ENCODE results near the gene HLA-DRB5.

DNA sequence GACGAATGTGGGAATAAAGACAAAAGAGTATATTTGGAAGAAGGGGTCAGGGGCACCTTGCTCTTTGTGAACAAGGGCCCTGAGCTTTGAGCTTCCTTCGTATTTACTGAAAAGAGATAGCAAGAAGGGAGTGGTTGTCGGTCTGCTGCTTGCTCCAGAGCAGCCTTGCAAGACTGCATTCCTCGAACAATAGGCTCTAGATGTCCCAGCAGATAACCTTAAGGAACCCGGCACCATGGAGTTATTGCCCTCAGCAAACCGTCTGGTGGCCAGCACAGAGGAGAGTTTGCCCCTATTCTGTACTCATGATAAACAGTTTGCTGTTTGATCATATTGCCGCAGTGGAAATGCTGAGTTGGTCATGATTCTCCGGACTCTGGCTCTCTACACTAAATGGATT lies 36.9 kb upstream of the HLA-DRB5 start:
- TF ChIP-seq CTCF (IDR thresholded peaks at IDR 0.05 in 4 of 5, conservative IDR thresholded peaks at IDR 0.05 in 1 of 5) (no peak), POLR2A (IDR thresholded peaks at IDR 0.05) (no peak)

Measured in gastrocnemius medialis (tissue), 4 donors.